HuH-7.5 (cell line): ENCODE measurements around the gene OPA1.
A peak's percentile ranks its signal among the peaks of the same experiment; 100 is the strongest.

Experiments used
- DNase-seq: peaks from one replicate; pipeline ENCODE4 v3.0.0; 2011; ENCODE audit warnings: low spot score

Gene OPA1

GRCh38 chr3:193710286-193711165 is 117.5 kb downstream of the OPA1 start:
- no peak for DNase-seq

GRCh38 chr3:193711166-193711485 is 118.1 kb downstream of the OPA1 start:
- no peak for DNase-seq

GRCh38 chr3:193711523-193711963 is 118.5 kb downstream of the OPA1 start:
- DNase-seq, result peak; percentile 24

- peak; percentile 73 for DNase-seq
Measured at GRCh38 chr3:193711964-193712598, 119.1 kb downstream of the OPA1 start.

GRCh38 chr3:193712938-193713337 is 119.9 kb downstream of the OPA1 start:
- DNase-seq, result no peak

GRCh38 chr3:193714523-193715137 is 121.6 kb downstream of the OPA1 start:
- DNase-seq, result no peak

- no peak for DNase-seq
Measured at GRCh38 chr3:193716150-193716549, 123.1 kb downstream of the OPA1 start.

- DNase-seq, result no peak
Measured at GRCh38 chr3:193719735-193720134, 126.7 kb downstream of the OPA1 start.

- DNase-seq, result no peak
Measured at GRCh38 chr3:193720169-193720568, 127.2 kb downstream of the OPA1 start.

- no peak for DNase-seq
Measured at GRCh38 chr3:193722566-193722965, 129.6 kb downstream of the OPA1 start.

- no peak for DNase-seq
Measured at GRCh38 chr3:193727089-193727488, 134.1 kb downstream of the OPA1 start.

- no peak for DNase-seq
Measured at GRCh38 chr3:193728429-193729087, 135.6 kb downstream of the OPA1 start.

- no peak for DNase-seq
Measured at GRCh38 chr3:193729088-193729465, 136.1 kb downstream of the OPA1 start.

GRCh38 chr3:193729601-193730000 is 136.6 kb downstream of the OPA1 start:
- no peak for DNase-seq

GRCh38 chr3:193730511-193730910 is 137.5 kb downstream of the OPA1 start:
- no peak for DNase-seq

GRCh38 chr3:193730976-193731375 is 138.0 kb downstream of the OPA1 start:
- no peak for DNase-seq

- DNase-seq, result no peak
Measured at GRCh38 chr3:193731656-193732055, 138.6 kb downstream of the OPA1 start.

GRCh38 chr3:193732391-193732790 is 139.4 kb downstream of the OPA1 start:
- no peak for DNase-seq

- DNase-seq, result no peak
Measured at GRCh38 chr3:193732827-193733226, 139.8 kb downstream of the OPA1 start.

- DNase-seq, result no peak
Measured at GRCh38 chr3:193734737-193735366, 141.8 kb downstream of the OPA1 start.

- no peak for DNase-seq
Measured at GRCh38 chr3:193735850-193736249, 142.8 kb downstream of the OPA1 start.

- no peak for DNase-seq
Measured at GRCh38 chr3:193736616-193737015, 143.6 kb downstream of the OPA1 start.
